GM18870 (cell line): ENCODE measurements around the gene ZNF599.

Source experiments
- ATAC-seq: cut with Tn5 transposase; IDR thresholded peaks from one replicate; pipeline ENCODE4 v1.9.1; 2021; ENCODE audit warnings: moderate library complexity; ENCODE audit not compliant: unreplicated experiment

The ZNF599 gene

DNA sequence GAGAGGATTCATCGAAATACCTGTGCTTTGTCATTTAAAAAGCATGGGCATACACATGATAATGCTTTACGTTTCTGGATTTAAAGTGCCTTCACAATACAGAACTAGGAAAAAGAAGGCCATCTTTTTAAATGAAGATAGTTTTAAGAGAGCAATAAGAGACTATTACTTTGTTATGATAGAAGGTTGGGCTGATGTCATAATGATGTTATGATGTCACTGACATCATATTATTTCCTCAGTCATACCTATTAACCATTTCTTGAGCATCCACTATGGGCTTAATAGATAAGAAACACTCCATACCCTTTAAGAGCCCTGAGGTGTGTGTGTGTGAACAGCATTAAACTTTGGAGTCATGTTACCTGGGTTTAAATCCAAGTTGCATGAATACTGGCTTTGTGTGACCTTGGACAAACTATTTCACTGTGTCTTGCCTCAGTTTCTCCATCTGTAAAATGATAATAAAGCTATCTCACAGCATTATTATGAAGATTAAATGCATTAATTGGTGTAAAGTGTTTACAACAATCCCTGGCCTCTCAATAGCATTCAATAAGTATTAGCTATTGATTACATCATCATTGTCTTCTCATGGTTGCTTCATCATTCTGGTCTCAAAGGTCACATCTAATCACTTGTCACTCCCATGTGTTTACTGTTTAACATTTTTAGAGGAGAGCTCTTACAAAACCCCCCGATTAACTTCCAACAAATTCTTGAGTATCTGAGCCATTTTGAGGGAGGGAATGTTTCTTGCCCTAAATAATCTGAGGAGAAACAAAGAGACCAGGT, 27.9 kb downstream of the ZNF599 start:
- no peak for ATAC-seq

GRCh38 chr19:34734537-34735103, 38.4 kb downstream of the ZNF599 start:
- ATAC-seq: peak; percentile 42

DNA sequence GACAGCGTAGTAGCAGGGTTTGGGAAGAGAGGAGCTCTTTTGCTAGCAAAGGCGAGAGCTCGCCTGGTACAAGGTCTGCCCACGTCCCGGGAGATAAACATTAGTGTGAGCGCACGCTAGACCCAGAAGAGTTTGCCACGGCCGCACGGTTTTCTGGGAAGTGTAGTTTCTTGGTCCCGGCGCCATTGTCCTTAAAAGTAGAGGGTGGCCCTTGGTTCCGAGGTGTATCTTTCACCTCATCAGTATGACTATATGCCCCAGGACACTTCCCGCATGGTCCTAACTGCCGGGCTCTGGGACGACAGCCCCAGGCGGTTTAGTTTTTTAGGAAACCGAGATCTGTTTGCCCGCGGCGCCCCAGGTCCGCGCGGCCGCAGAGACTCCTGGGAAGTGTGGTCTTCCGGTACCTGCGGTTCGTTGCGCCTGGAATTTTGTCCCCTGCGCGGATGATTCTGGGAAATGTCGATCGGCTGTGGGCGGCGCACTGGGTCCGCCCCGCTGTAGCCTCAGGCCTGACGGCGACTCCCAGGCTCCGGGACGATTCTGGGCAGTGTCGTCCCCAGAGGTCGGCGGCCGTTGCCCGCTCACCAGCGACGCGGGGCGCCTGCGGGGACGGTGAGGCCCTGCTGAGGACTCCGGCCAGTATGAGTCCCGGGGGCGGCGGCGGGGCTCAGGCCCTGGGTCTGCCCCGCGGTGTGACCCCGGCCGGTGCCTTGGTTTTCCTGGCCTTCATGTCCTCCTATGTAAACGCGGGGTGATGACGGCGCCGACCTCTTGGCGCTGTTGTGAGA, 39.1 kb downstream of the ZNF599 start, which contains the start of gene ZNF181:
Gene ZNF181, plus strand, starts transcription at position 498 of the 791 bp plus-strand sequence. CDS start 795 bp downstream, outside the sequence.
- ATAC-seq: peak; percentile 63

GRCh38 chr19:34733266-34733745, 39.7 kb downstream of the ZNF599 start:
- ATAC-seq: peak; percentile 23

DNA sequence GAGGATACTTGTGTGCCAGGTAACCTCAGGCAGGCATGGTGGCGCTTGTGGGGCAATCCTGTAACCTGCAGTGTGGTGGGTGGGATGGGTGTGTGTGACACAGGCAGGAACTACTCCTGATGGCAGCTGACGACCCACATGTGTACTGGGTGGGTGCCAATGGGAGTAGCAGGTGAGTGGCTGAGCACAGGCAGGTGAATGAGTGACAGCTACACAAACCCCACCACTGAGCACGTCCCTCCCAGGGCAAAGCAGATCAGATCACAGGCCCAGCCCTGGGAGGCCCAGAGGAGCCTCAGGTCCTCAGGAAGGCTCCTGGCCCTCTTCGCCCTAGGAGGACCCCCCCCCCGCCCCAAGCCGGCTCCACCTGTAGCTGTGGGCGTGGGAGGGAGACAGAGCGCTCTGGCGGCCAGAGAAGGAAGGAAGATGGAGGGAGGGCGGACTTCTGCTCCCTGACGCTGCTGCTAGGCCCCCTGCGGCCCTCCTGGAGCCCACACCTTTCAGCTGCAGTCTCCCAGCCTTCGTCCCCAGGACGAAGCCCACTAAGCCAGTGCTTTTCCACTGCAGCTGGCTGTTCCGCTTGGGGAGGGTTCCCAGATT, 40.3 kb downstream of the ZNF599 start:
- no peak for ATAC-seq

- no peak for ATAC-seq
Measured at GRCh38 chr19:34731964-34732363, 41.1 kb downstream of the ZNF599 start.

DNA sequence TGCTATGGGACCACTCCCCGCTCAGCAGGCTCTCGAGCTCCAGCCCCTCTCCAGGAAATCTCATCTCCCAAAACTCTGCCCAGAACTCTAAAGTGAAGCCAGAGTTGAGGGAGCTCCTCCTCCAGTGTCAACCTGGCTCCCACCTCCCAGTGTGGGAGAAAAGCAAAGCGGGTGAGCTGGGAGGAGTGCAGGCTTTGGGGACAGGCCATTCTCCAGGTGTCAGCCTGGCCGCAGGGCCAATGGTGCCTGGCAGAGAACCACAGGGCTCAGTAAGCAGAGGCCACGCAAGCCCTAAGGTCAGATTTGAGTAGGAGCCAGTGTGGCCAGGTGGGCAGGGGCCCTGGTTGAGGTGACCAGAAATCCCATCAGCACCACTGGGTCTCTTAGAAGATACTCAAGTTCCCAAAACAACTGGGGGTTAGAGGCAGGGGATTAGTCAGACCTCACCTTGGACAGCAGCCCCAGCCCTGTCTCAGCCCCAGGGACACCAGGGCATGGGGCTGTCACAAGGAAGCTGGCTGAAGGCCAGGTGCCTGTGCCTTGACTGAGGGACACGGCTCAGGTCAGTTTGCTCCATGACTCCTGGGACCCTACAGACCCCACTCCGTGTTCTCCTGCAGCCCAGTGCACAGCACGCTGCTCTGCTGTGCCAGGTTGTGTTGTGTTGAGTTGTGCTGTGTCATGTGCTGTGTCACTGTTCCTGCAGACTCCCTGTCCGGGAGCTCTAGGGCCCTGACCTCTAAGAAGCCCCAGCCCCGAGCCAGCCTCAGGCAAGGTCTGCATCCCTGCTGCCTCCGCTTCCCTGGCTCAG, 41.8 kb downstream of the ZNF599 start:
- no peak for ATAC-seq

DNA sequence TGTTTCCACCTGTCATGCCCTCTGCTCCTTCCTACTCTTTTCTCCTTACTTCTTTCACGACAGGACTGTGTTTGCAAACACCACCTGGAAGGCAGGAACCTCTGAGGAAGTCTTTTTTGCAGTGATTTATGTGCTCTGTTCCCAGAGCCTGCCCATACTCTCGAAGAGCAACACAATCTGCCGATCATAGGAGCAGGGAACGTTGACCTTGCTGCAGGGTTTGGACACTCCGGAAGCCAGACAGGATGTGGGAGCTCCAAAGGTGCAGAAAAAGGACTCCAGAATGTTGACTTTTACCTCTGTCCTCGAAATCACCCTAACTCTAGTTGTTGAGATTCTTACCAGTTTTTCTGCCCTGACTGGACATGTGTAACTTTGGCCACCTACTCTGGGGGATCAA, 47.6 kb downstream of the ZNF599 start:
- no peak for ATAC-seq

GRCh38 chr19:34722353-34722752, 50.7 kb downstream of the ZNF599 start:
- no peak for ATAC-seq

GRCh38 chr19:34715357-34715756, 57.7 kb downstream of the ZNF599 start:
- no peak for ATAC-seq

GRCh38 chr19:34713262-34713637, 59.8 kb downstream of the ZNF599 start:
- ATAC-seq: no peak

DNA sequence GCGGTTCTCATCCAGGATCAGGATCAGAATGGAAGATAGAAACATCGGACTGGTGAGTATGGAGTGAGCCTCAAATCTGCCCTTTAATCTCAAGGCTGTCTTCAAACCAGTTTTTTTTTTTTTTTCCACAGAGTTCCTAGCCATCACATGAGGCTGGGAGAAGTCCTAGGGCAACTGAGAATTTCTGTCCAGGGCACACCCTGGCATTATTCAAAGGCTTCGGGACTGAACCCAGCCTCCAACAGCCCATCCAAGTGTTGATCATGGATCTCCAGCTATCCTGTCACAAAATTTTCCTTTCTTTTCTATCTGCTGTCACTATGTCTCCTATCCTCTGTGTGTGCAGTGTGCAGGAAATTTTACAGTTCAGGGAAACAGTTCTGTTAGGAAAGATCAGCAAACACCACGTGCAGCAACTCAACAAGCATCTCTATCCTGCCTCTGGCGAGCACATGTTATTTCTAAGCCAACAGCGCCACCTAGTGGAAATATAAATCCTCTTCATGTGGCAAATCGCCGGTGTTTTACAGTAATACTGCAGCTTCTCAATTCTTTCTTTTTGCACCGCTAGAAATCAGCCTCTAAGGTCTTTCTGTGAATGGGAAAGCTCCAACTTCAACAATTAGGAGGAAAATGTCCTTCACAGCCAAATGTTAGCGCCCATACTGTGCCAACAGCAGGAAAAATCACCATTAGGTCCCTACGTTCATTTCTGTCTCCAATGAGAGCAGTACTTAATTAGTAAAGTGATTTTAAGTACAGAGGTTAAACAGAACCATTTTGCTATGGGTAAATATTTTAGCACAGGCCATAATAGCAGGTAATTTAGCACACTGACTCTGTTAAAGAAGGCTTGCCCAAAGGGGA, 60.4 kb downstream of the ZNF599 start:
- no peak for ATAC-seq

- no peak for ATAC-seq
Measured at GRCh38 chr19:34711890-34712289, 61.1 kb downstream of the ZNF599 start.
